GM18873 (cell line): Measurements from ENCODE around the gene LGR5.
"Not testable (repeated sequence)": the region's sequence is repeated elsewhere in the genome, so short reads cannot be mapped to it uniquely, and the experiment has no call there.

Source experiments
- ATAC-seq: cut with Tn5 transposase; IDR thresholded peaks from one replicate; pipeline ENCODE4 v1.9.1; 2021; ENCODE audit warnings: mild to moderate bottlenecking, moderate library complexity, moderate number of reproducible peaks; ENCODE audit not compliant: unreplicated experiment, low FRiP score

LGR5 gene

DNA sequence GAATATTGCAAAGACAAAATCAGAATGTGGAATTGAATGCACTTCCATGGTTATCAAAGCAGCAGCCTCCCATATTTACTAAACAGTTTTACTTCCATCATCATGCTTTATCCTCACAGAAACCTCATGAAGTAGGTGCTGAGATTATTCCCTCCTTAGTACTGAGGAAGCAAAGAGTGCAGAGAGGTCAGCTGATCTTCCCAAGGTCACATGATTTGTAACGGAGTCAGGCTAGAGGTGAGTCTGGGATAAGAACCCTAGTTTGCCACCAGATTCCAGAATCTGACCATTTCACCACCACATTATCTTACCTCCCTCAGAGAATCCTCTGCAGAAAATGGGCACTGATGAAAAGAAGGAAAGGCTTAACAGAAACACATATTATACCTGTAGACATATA, 102.0 kb downstream of the LGR5 start:
- no peak for ATAC-seq

DNA sequence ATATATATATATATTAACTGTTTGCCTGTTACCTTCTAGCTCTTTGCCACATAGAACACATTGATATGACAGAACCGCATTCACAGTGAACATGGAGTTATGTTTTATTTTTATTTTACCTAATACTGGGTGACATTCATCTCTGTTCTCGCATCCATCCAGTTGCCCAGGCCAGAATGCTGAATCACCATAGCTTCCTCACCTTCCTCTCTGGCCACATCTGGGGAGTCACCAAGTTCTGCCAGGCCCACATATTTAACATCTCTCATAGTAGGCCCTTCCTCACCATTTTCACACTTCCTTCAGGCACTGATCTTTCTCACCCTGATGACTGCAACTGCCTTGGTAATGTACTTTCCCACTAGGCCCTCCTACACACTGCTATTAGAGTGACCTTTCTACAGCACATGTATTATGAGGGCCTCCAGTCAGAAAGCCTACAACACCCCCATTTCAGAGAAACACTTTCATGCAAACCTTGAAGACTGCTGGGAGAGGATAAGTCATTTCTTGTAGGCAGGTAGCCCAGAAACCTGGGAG, 106.8 kb downstream of the LGR5 start:
- no peak for ATAC-seq

- no peak for ATAC-seq
Observed at GRCh38 chr12:71548893-71549292, 109.3 kb downstream of the LGR5 start.

DNA sequence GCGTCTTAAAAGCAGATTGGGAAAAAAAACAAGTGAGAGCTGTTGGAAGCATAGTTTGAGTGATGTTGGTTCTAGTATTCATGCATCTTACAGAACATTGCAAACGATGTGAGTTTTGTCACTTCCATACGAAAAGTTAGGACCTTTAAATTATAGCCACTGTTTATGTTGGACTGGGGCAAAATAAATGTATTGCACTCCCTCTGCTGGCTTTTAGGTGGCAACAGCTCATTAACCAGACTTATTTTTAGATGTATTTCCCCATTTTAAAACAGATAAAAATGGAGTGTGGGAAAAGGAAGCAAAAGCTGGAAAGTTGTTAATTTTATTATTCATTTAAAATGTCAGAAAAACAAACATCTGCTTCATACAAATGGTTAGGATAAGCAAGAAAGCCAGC, 111.9 kb downstream of the LGR5 start:
- ATAC-seq, result no peak

GRCh38 chr12:71552728-71553501, 113.3 kb downstream of the LGR5 start:
- ATAC-seq, result no peak

- no peak for ATAC-seq
Observed at GRCh38 chr12:71555191-71555590, 115.6 kb downstream of the LGR5 start.

DNA sequence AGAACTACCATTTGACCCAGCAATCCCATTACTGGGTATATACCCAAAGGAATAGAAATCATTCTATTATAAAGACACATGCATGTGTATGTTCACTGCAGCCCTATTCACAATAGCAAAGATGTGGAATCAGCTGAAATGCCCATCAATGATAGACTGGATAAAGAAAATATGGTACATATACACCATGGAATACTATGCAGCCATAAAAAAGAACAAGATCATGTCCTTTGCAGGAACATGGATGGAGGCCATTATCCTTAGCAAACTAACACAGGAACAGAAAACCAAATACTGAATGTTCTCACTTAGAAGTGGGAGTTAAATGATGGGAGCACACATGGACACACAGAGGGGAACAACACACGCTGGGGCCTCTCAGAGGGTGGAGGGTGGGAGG, 116.2 kb downstream of the LGR5 start:
- ATAC-seq, result not testable (repeated sequence)

GRCh38 chr12:71556448-71556847, 116.8 kb downstream of the LGR5 start:
- ATAC-seq, result no peak

- no peak for ATAC-seq
Observed at GRCh38 chr12:71556875-71557274, 117.3 kb downstream of the LGR5 start.

DNA sequence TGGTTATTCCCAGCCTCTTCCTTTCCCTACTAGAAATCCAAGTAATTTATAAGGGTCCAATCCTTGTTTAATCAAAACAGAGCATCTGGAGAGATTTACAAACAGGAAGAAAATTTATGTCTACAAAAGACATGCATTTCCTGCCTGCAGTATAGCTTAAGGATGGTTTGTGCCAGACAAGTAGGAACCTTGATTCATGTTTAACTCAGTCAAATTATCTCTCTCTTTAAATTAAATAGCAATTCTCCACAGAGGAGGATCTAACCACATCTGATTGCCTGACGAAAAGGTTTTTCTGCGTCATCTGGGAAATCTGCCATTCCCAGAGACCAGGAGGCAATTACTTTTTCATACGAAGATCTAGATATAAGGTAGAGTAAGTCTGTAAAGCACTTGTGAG, 118.8 kb downstream of the LGR5 start:
- ATAC-seq, result no peak

GRCh38 chr12:71562676-71563595, 123.3 kb downstream of the LGR5 start:
- ATAC-seq, result no peak

DNA sequence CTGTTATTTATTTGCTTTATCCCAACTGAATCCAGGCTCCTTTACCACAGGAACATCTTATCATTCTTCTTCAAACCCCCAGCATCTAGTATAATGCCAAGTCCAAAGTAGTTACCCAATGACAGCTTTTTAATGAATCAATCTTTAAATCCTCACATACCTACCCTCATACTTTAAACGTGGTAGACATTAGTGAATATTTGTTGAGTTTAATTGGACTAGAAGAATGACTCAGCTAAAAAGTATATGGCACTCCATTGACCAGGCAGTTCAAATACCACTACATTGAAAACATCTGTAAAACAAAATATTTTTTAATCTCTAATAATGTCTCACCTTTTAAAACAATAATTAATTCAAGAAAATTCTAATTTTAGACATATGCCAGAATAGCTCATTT, 125.9 kb downstream of the LGR5 start:
- ATAC-seq, result no peak

- ATAC-seq, result no peak
Observed at GRCh38 chr12:71566655-71567054, 127.1 kb downstream of the LGR5 start.

DNA sequence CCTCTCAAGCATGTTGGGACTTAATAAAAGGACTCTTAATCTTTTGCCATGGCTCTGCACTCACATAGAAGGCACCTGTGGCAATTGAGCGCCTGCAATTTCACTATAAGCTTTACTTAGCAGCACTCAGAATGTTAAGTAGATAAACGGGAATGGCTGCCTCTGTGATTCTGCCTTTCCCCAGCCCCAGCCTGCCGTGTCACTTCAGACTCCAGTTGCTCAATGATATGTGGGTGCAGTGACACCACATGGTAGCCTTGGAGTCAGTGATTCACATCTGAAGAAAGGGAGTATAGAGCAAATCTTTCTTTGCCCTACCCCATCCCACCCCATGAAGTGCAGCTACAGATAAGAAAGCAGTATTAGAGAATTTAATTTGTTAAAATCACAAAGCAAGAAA, 127.9 kb downstream of the LGR5 start:
- no peak for ATAC-seq

- ATAC-seq, result not testable (repeated sequence)
Observed at GRCh38 chr12:71569885-71570284, 130.3 kb downstream of the LGR5 start.

- ATAC-seq, result no peak
Observed at GRCh38 chr12:71576496-71576895, 136.9 kb downstream of the LGR5 start.

- ATAC-seq, result no peak
Observed at GRCh38 chr12:71578694-71579258, 139.2 kb downstream of the LGR5 start.

- ATAC-seq, result no peak
Observed at GRCh38 chr12:71581206-71581605, 141.6 kb downstream of the LGR5 start.

DNA sequence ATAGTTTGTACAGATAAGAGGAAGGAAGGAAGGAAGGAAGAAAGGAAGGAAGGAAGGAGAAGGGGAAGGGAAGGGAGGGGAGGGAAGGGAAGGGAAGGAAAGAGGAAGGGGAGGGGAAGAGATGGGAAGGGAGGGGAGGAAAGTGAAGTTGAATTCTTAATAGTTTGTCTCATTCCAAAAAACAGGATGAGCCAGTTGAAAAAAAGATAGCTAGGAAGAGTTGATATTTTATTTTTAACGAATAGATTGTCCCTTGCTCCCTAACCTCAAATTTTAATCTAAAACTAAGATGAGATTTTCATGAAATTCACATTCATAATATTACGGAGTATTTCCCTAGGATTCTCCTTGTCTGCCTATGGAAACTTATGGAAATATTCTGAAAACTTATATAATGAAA, 143.3 kb downstream of the LGR5 start:
- no peak for ATAC-seq

- ATAC-seq, result no peak
Observed at GRCh38 chr12:71584356-71584755, 144.8 kb downstream of the LGR5 start.

DNA sequence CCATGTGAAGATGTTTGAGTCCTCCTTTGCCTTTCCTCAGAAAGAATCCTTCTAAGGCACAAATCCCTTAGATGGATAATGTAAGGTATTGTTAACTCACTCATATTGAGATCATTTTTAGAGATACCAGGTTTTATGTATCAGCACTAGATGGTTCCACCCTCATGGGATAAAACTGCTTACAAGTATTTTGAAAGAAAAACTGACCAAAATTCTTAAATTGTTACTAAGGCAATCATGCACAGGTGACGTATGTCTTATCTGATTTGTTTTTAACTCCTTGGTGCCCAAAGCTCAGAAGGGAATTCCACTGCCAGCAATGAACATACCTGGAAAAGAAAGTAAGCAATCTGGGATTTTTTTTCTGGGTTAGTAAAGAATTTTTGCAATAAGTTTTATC, 145.6 kb downstream of the LGR5 start:
- no peak for ATAC-seq
